HepG2 (cell line): Measurements from ENCODE around the gene IRF1.

ENCODE experiments used
- PRDM15 ChIP-seq: sonication (generic); formaldehyde crosslinking; IDR thresholded peaks from 2 replicates; pipeline ENCODE4 v1.4.0; 2020; ENCODE audit warnings: missing genetic modification reagents
- ZFP82 ChIP-seq: sonication (generic); formaldehyde crosslinking; IDR thresholded peaks from 2 replicates; pipeline ENCODE4 v1.5.1; 2020; ENCODE audit warnings: mild to moderate bottlenecking, missing genetic modification reagents, borderline replicate concordance
- ZNF138 ChIP-seq: sonication (generic); formaldehyde crosslinking; IDR thresholded peaks from 2 replicates; pipeline ENCODE4 v1.5.0; 2020; ENCODE audit warnings: mild to moderate bottlenecking, low read depth, missing genetic modification reagents
- ZNF33B ChIP-seq: sonication (generic); formaldehyde crosslinking; IDR thresholded peaks from 2 replicates; pipeline ENCODE4 v1.5.1; 2020; ENCODE audit warnings: mild to moderate bottlenecking, missing genetic modification reagents
- ZNF609 ChIP-seq: sonication (generic); formaldehyde crosslinking; IDR thresholded peaks from 2 replicates; pipeline ENCODE4 v1.4.0; 2020; ENCODE audit warnings: mild to moderate bottlenecking, missing genetic modification reagents, borderline replicate concordance

- TF ChIP-seq PRDM15 (peak; percentile 89), ZNF33B (CRISPR knock-in tag) (0 out of 2 replicates have a peak, but pooled peaks have one; percentile 39), ZNF609 (CRISPR knock-in tag) (no peak), ZNF138 (no peak), ZFP82 (CRISPR knock-in tag) (no peak)
Observed at GRCh38 chr5:132463811-132464155, 26.8 kb downstream of the IRF1 start.
